Measurements from ENCODE around the gene RELN. TPM values are rescaled to one million over a fixed set of nuclear protein-coding genes. Genes with fewer than 3 reads are reported as not detected.

Gene RELN
- total and polyA plus RNA-seq, 10 of the 15 experiments (the other 5 are each of a cell fraction or from before 2014, with no cell fraction given): 0.11 to 0.21 TPM; not detected in 8

- Histone ChIP-seq H3K9ac (ENCODE audit: control insufficient read depth, insufficient read depth, low read length) (no peak overlapping the region), H3K27ac (ENCODE audit: control insufficient read depth, insufficient read depth) (no peak overlapping the region), H3K36me3 (ENCODE audit: control insufficient read depth in 2 of 2, insufficient read depth in 2 of 2, low read length in 1 of 2) (no peaks in the 10 kb centered on the region), H3K4me1 (ENCODE audit: control insufficient read depth, insufficient read depth, low read length) (no peaks in the 10 kb centered on the region), H3K4me3 (no peak overlapping the region), H3K27me3 (replicated peaks in 1 of 2; ENCODE audit: control insufficient read depth in 2 of 2, insufficient read depth in 2 of 2, low read length in 1 of 2) (no peaks in the 10 kb centered on the region), H3K4me2 (ENCODE audit: control insufficient read depth, insufficient read depth) (no peak overlapping the region), H3K9me3 (replicated peaks; ENCODE audit: control insufficient read depth, insufficient read depth, low read length) (no peaks in the 10 kb centered on the region; the same call in 2 of the 3 replicates), H2AFZ (ENCODE audit: control insufficient read depth, low read depth, low read length) (no peak overlapping the region), H4K20me1 (ENCODE audit: control insufficient read depth, insufficient read depth) (no peaks in the 10 kb centered on the region), H3K79me2 (ENCODE audit: control insufficient read depth, insufficient read depth, low read length) (no peaks in the 10 kb centered on the region)
- TF ChIP-seq ATF7 (IDR thresholded peaks at IDR 0.05; ENCODE audit: low read depth) (no peak), MEF2B (IDR thresholded peaks at IDR 0.05; ENCODE audit: partially characterized antibody, poor library complexity, severe bottlenecking) (no peak), BMI1 (IDR thresholded peaks at IDR 0.05; ENCODE audit: borderline replicate concordance) (no peak)
- ChIA-PET RAD21 (ENCODE audit: unreplicated experiment) (no interaction called here), CTCF (interaction anchor here (0.6 kb wide), 1 partner anchor 279 kb away, joined by 3 read pairs; no protein-coding TSS in a partner anchor), SMC1A (ENCODE audit: uncharacterized antibody, unreplicated experiment) (interaction anchor here (0.7 kb wide), 1 partner anchor 229 kb away, joined by 3 read pairs; no protein-coding TSS in a partner anchor), POLR2A (no interaction called here)
- FAIRE-seq (no peak), DNase-seq (ENCODE audit: low read depth, low spot score) (no peak), ATAC-seq (no peak)
- in situ Hi-C loops (cut with MboI): no loop called here
- no TSS peak for BruUV-seq (replicated peaks)
- intact Hi-C loops (cut with micrococcal nuclease; ENCODE audit: unreplicated experiment): no loop called here
- WGBS (ENCODE audit: insufficient coverage, insufficient replicate concordance, low lambda C conversion rate, missing lambda C conversion rate): 0% methylated on average over 1 of the region's 1 CpG
Measured at GRCh38 chr7:103794424-103794823, 195.0 kb downstream of the RELN start.

DNA sequence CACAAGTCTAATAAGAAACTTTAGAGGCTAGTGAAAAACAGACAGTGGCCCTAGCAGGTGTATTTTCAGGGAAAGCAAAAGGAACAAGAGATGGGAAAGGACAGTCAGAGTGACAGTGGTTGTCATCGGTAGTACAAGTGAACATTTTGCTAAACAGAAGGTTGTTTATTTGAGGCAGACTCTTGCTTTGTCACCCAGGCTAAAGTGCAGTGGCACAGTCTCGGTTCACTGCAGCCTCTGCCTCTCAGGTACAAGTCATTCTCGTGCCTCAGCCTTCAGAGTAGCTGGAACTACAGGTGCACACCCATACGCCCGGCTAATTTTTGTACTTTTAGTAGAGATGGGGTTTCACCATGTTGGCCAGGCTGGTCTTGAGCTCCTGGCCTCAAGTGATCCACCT lies 195.8 kb downstream of the RELN start:
- H3K36me3 ChIP-seq (ENCODE audit: control insufficient read depth in 2 of 2, insufficient read depth in 2 of 2, low read length in 1 of 2): no peaks in the 10 kb centered on the region
- ATAC-seq: no peak
- ChIA-PET POLR2A (no interaction called here), SMC1A (ENCODE audit: uncharacterized antibody, unreplicated experiment) (no interaction called here), CTCF (no interaction called here), RAD21 (ENCODE audit: unreplicated experiment) (no interaction called here)
- H3K4me2 ChIP-seq (ENCODE audit: control insufficient read depth, insufficient read depth): no peak overlapping the region
- BruUV-seq (replicated peaks): no TSS peak
- no peaks in the 10 kb centered on the region for H4K20me1 ChIP-seq (ENCODE audit: control insufficient read depth, insufficient read depth)
- no peaks in the 10 kb centered on the region for H3K79me2 ChIP-seq (ENCODE audit: control insufficient read depth, insufficient read depth, low read length)
- H3K9me3 ChIP-seq (replicated peaks; ENCODE audit: control insufficient read depth, insufficient read depth, low read length): no peaks in the 10 kb centered on the region; the same call in 2 of the 3 replicates
- in situ Hi-C loops (cut with MboI) (no loop called here), intact Hi-C loops (cut with micrococcal nuclease; ENCODE audit: unreplicated experiment) (no loop called here)
- H3K27me3 ChIP-seq (replicated peaks in 1 of 2; ENCODE audit: control insufficient read depth in 2 of 2, insufficient read depth in 2 of 2, low read length in 1 of 2): no peaks in the 10 kb centered on the region
- FAIRE-seq: no peak
- H3K4me3 ChIP-seq: no peak overlapping the region
- 12% methylated on average over 5 of the region's 5 CpGs for WGBS (ENCODE audit: insufficient coverage, insufficient replicate concordance, low lambda C conversion rate, missing lambda C conversion rate)
- DNase-seq (ENCODE audit: low read depth, low spot score): no peak
- H3K27ac ChIP-seq (ENCODE audit: control insufficient read depth, insufficient read depth): no peak overlapping the region
- H3K4me1 ChIP-seq (ENCODE audit: control insufficient read depth, insufficient read depth, low read length): no peaks in the 10 kb centered on the region
- H3K9ac ChIP-seq (ENCODE audit: control insufficient read depth, insufficient read depth, low read length): no peak overlapping the region
- H2AFZ ChIP-seq (ENCODE audit: control insufficient read depth, low read depth, low read length): no peak overlapping the region
- TF ChIP-seq, protein P1, sequence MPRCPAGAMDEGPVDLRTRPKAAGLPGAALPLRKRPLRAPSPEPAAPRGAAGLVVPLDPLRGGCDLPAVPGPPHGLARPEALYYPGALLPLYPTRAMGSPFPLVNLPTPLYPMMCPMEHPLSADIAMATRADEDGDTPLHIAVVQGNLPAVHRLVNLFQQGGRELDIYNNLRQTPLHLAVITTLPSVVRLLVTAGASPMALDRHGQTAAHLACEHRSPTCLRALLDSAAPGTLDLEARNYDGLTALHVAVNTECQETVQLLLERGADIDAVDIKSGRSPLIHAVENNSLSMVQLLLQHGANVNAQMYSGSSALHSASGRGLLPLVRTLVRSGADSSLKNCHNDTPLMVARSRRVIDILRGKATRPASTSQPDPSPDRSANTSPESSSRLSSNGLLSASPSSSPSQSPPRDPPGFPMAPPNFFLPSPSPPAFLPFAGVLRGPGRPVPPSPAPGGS (IDR thresholded peaks at IDR 0.05; ENCODE audit: borderline replicate concordance, insufficient read depth, low read depth, low read length, poor library complexity, severe bottlenecking): no peak
- TF ChIP-seq TCF7 (IDR thresholded peaks at IDR 0.05; ENCODE audit: borderline replicate concordance) (no peak), NR2F1 (conservative IDR thresholded peaks at IDR 0.05) (no peak), EZH2 (IDR thresholded peaks at IDR 0.05; ENCODE audit: borderline replicate concordance, control insufficient read depth, low read depth, low read length) (no peak), EGR1 (IDR thresholded peaks at IDR 0.05; ENCODE audit: borderline replicate concordance in 1 of 2, low read depth in 2 of 2, low read length in 2 of 2) (no peak), CREM (IDR thresholded peaks at IDR 0.05; ENCODE audit: low read depth) (no peak), SIN3A (IDR thresholded peaks at IDR 0.05; ENCODE audit: low read depth, low read length) (no peak), PRDM15 (CRISPR knock-in tag; IDR thresholded peaks at IDR 0.05) (no peak), RFX5 (IDR thresholded peaks at IDR 0.05; ENCODE audit: low read depth, low read length) (no peak), NFIC (IDR thresholded peaks at IDR 0.05; ENCODE audit: low read depth, low read length) (no peak), ZZZ3 (IDR thresholded peaks at IDR 0.05; ENCODE audit: control insufficient read depth, insufficient read length, low read depth) (no peak)

All from GM12878 (cell line).